Measurements from ENCODE around the gene ZDHHC5.

The ZDHHC5 gene

GRCh38 chr11:57641011-57641807, 26.7 kb upstream of the ZDHHC5 start:
- H3K27ac Mint-ChIP-seq: peak overlapping the region; percentile 96 to 100 (median 98)
- TF ChIP-seq CTCF (IDR thresholded peaks at IDR 0.05; ENCODE audit: unreplicated experiment in 3 of 3): peak; percentile 33 to 49 (median 39)
- H3K4me1 Mint-ChIP-seq: peaks cover 63% of the 10 kb centered on the region
- peaks cover 21% of the 10 kb centered on the region for H3K36me3 Mint-ChIP-seq (ENCODE audit: low read depth)
- peaks cover 4% of the 10 kb centered on the region for H3K27me3 Mint-ChIP-seq (ENCODE audit: low read depth)
- peak overlapping the region; percentile 89 to 95 (median 94) for H3K4me3 Mint-ChIP-seq
- H3K9me3 Mint-ChIP-seq: no peaks in the 10 kb centered on the region

- peaks cover 82% of the 10 kb centered on the region for H3K4me1 Mint-ChIP-seq
- TF ChIP-seq CTCF (IDR thresholded peaks at IDR 0.05; ENCODE audit: unreplicated experiment in 3 of 3): no peak
- H3K36me3 Mint-ChIP-seq (ENCODE audit: low read depth): peaks cover 21% of the 10 kb centered on the region
- H3K27me3 Mint-ChIP-seq (ENCODE audit: low read depth): peaks cover 16% of the 10 kb centered on the region
- H3K9me3 Mint-ChIP-seq: no peaks in the 10 kb centered on the region
- H3K27ac Mint-ChIP-seq: peak overlapping the region; percentile 19 to 48 (median 45)
- H3K4me3 Mint-ChIP-seq: peak overlapping the region; percentile 8 to 76 (median 29)
Measured at GRCh38 chr11:57643802-57644201, 24.1 kb upstream of the ZDHHC5 start.

GRCh38 chr11:57644748-57645688, 22.9 kb upstream of the ZDHHC5 start:
- peak; percentile 86 to 93 (median 87) for TF ChIP-seq CTCF (IDR thresholded peaks at IDR 0.05; ENCODE audit: unreplicated experiment in 3 of 3)
- peaks cover 21% of the 10 kb centered on the region for H3K36me3 Mint-ChIP-seq (ENCODE audit: low read depth)
- peaks cover 12% of the 10 kb centered on the region for H3K27me3 Mint-ChIP-seq (ENCODE audit: low read depth)
- peaks cover 89% of the 10 kb centered on the region for H3K4me1 Mint-ChIP-seq
- peak overlapping the region in 2 of 3 experiments; percentile 37 to 65 for H3K4me3 Mint-ChIP-seq
- H3K9me3 Mint-ChIP-seq: no peaks in the 10 kb centered on the region
- peak overlapping the region; percentile 13 to 74 (median 69) for H3K27ac Mint-ChIP-seq

- peak overlapping the region in 2 of 3 experiments; percentile 3 to 31 for H3K4me3 Mint-ChIP-seq
- no peaks in the 10 kb centered on the region for H3K9me3 Mint-ChIP-seq
- H3K4me1 Mint-ChIP-seq: peaks cover 89% of the 10 kb centered on the region
Measured at GRCh38 chr11:57645689-57646085, 22.2 kb upstream of the ZDHHC5 start.

More at GRCh38 chr11:57645689-57646085, 22.2 kb upstream of the ZDHHC5 start:
- H3K27me3 Mint-ChIP-seq (ENCODE audit: low read depth): peaks cover 12% of the 10 kb centered on the region
- peaks cover 20% of the 10 kb centered on the region for H3K36me3 Mint-ChIP-seq (ENCODE audit: low read depth)
- TF ChIP-seq CTCF (IDR thresholded peaks at IDR 0.05; ENCODE audit: unreplicated experiment in 3 of 3): no peak
- H3K27ac Mint-ChIP-seq: peak overlapping the region; percentile 13 to 69 (median 32)
